ENCODE measurements around the gene MGST2.

The MGST2 gene

GRCh38 chr4:139744232-139744631 lies 78.6 kb downstream of the MGST2 start:
- no peak for DNase-seq

- DNase-seq, result no peak
Observed at GRCh38 chr4:139745111-139745639, 79.6 kb downstream of the MGST2 start.

GRCh38 chr4:139746431-139747171 lies 81.0 kb downstream of the MGST2 start:
- no peak for DNase-seq

DNA sequence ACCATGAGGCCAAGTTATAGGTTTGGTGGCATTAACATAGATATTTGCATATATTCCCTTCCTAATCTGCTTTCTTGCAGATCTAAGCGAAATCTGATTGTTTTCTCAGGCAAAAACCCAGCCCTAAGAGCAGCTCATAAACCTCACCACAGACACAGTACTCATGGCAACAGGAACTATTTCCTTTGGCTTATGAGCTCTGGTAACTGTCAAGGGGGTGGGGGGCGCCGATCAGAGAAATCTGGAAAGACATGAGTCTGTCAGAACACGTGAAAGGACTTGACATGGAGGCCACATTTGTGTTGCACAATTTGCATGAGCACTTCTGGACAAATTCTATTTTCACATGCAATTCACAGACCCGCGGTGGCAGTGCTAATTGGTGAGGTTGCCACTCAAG lies 83.7 kb downstream of the MGST2 start:
- no peak for DNase-seq

DNA sequence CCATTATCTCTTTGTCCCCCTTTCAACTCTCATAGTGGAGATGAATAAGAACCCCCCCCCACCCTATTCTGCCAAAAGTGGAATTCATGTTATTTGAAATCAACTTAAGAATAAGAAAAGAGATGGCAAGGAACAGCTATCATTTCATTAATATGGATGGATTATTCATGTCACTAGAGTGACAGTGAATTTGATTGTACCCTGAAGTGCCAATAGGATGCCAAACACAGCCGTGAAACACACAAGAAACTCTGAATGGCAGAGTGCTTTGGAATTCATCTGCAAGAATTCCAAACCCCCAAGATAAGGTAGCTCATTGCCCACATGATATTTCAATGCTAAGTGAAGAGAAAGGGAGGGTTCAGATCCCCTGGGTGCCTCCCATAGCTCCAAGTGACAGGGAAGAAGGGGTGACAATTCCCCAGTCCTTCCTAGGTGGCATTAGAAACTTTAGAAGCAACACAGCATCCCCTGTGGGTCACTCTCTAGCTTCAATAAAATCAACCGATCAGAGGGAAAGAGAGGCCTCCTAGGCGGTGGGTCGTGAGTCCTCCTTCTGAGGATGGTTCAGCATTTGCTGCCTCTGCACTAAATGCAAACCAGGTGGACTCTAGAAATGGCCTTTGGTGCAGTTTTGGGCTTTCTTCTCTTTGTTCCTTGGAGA lies 84.3 kb downstream of the MGST2 start:
- no peak for DNase-seq

- no peak for DNase-seq
Observed at GRCh38 chr4:139753686-139754085, 88.1 kb downstream of the MGST2 start.

All from NCI-H1694 (cell line).